ENCODE measurements around the gene INHBE. TPM values are rescaled to one million over a fixed set of nuclear protein-coding genes. Genes with fewer than 3 reads are reported as not detected.

The INHBE gene
- total RNA-seq, 4 donors from 2014 or later = not detected

DNA sequence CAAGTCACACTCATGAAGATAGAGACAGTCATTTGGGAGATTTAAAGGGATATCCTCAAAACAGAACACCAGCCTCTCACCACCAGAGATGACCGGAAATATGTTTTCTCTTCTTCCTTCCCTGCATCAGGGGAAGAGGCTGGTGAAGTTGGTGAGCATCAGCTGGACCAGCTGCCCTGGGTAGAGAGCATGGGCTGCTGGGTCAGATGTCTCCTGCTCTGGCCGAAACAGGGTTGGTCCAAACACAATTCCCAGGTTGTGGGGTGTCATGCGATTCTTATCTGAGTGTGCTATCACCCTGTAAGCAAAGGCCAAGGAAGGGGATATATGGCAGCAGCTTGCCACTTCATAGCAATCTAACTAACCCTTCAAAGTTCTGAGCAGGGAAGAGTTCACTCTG lies 17.3 kb downstream of the INHBE start:
- no peak overlapping the region for H3K4me3 ChIP-seq
- in situ Hi-C loops (cut with MboI; ENCODE audit: low pct_ligation_motif_present in 1 of 4, low pct_unique_long_range_greater_than_20kb in 1 of 4, low sequenced_read_pairs in 3 of 4) (no loop called here), intact Hi-C loops (cut with DNase I; ENCODE audit: low total_unique reads) (no loop called here)
- no peaks in the 10 kb centered on the region for H3K36me3 ChIP-seq
- no peak for DNase-seq
- WGBS, 2 donors (ENCODE audit: low coverage in 1 of 2) = 84 to 100% methylated on average over 2 to 3 of the region's 3 CpGs
- H3K9me3 ChIP-seq = no peaks in the 10 kb centered on the region
- H3K27me3 ChIP-seq = peaks cover 62% of the 10 kb centered on the region
- H3K4me1 ChIP-seq = peaks cover 15 to 33% (median 20%) of the 10 kb centered on the region in 4 donors
- H3K27ac ChIP-seq = no peak overlapping the region
- TF ChIP-seq, protein P1, sequence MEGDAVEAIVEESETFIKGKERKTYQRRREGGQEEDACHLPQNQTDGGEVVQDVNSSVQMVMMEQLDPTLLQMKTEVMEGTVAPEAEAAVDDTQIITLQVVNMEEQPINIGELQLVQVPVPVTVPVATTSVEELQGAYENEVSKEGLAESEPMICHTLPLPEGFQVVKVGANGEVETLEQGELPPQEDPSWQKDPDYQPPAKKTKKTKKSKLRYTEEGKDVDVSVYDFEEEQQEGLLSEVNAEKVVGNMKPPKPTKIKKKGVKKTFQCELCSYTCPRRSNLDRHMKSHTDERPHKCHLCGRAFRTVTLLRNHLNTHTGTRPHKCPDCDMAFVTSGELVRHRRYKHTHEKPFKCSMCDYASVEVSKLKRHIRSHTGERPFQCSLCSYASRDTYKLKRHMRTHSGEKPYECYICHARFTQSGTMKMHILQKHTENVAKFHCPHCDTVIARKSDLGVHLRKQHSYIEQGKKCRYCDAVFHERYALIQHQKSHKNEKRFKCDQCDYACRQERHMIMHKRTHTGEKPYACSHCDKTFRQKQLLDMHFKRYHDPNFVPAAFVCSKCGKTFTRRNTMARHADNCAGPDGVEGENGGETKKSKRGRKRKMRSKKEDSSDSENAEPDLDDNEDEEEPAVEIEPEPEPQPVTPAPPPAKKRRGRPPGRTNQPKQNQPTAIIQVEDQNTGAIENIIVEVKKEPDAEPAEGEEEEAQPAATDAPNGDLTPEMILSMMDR (IDR thresholded peaks at IDR 0.05) = no peak
- TF ChIP-seq POLR2AphosphoS5 (IDR thresholded peaks at IDR 0.05) (no peak), POLR2A (IDR thresholded peaks at IDR 0.05) (no peak), EP300 (IDR thresholded peaks at IDR 0.05; ENCODE audit: low read depth) (no peak)

DNA sequence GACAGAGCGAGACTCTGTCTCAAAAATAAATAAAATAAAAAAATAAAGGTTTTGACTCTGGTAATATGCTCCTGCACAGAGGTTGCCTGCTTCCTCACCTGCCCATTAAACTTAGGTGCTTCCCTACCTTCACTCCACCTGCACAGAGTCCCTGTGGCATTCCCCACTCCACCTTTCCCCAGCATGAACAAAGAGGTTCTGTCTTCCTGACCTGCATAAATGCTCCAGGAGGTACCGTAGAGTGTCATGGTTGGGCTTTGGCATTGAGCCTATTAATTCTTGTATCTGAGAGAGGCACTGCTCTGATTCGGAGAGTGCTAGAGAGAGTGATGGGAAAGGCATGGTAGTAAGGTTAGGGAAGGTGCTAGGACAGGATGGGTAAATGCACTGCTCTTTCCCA lies 18.3 kb downstream of the INHBE start:
- H3K9me3 ChIP-seq = no peaks in the 10 kb centered on the region
- no peak for TF ChIP-seq EP300 (IDR thresholded peaks at IDR 0.05; ENCODE audit: low read depth)
- TF ChIP-seq, protein P1 (IDR thresholded peaks at IDR 0.05) = no peak
- no peak for TF ChIP-seq POLR2A (IDR thresholded peaks at IDR 0.05)
- no peak for TF ChIP-seq POLR2AphosphoS5 (IDR thresholded peaks at IDR 0.05)
- H3K27me3 ChIP-seq = peaks cover 64% of the 10 kb centered on the region
- no peak overlapping the region for H3K4me3 ChIP-seq
- peaks cover 15 to 33% (median 20%) of the 10 kb centered on the region in 4 donors for H3K4me1 ChIP-seq
- H3K36me3 ChIP-seq = no peaks in the 10 kb centered on the region
- intact Hi-C loops (cut with DNase I; ENCODE audit: low total_unique reads) (no loop called here), in situ Hi-C loops (cut with MboI; ENCODE audit: low pct_ligation_motif_present in 1 of 4, low pct_unique_long_range_greater_than_20kb in 1 of 4, low sequenced_read_pairs in 3 of 4) (no loop called here)
- 52 to 61% methylated on average over 2 to 3 of the region's 3 CpGs for WGBS, 2 donors (ENCODE audit: low coverage in 1 of 2)
- DNase-seq = no peak
- H3K27ac ChIP-seq = no peak overlapping the region

DNA sequence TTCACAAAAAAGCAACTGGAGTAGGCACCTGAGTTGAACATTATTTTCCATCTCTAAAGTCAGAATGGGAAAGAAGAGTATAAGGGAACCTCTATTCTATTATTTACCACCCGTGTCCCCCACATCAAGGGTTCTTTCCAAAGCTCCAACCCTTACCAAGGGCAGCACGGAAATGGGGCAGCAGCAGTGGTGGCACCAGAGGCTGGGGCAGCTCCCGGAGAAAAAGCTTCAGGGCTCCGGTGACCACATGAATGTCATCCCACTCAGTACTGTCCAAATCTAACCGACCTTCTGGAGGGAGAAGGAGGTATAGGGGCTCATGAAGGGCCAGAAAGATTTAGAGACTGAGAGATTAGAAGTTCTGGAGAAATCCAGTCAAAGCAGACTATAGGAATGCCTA lies 18.8 kb downstream of the INHBE start:
- Histone ChIP-seq H3K27me3 (peaks cover 64% of the 10 kb centered on the region), H3K9me3 (no peaks in the 10 kb centered on the region), H3K4me1 (peaks cover 15 to 34% (median 20%) of the 10 kb centered on the region in 4 donors), H3K4me3 (no peak overlapping the region), H3K36me3 (no peaks in the 10 kb centered on the region), H3K27ac (no peak overlapping the region)
- TF ChIP-seq POLR2A (IDR thresholded peaks at IDR 0.05) (no peak), POLR2AphosphoS5 (IDR thresholded peaks at IDR 0.05) (no peak), EP300 (IDR thresholded peaks at IDR 0.05; ENCODE audit: low read depth) (no peak)
- TF ChIP-seq, protein P1 (IDR thresholded peaks at IDR 0.05) = no peak
- intact Hi-C loops (cut with DNase I; ENCODE audit: low total_unique reads) (no loop called here), in situ Hi-C loops (cut with MboI; ENCODE audit: low pct_ligation_motif_present in 1 of 4, low pct_unique_long_range_greater_than_20kb in 1 of 4, low sequenced_read_pairs in 3 of 4) (no loop called here)
- WGBS, 2 donors (ENCODE audit: low coverage in 1 of 2) = 87 to 100% methylated on average over 3 to 5 of the region's 5 CpGs
- no peak for DNase-seq

DNA sequence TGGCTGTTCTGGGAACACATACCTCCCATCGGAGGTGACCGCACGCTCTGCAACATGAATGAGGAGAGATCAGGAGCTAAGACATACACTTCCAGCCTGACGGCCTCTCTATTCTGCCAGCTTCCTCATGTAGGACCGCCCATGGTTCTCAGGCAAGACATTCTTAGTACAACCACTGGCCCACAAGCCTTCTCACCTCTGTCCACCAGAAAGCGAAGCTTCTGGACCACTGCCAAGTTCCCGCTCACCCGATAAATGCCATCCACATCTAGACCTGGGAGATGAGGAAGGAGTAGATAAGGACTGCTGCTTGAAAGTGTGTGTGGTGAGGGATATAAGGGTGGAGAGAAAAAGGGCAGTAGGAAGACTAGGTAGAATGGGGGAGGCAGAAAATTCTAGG lies 19.3 kb downstream of the INHBE start:
- TF ChIP-seq, protein P1 (IDR thresholded peaks at IDR 0.05) = no peak
- TF ChIP-seq EP300 (IDR thresholded peaks at IDR 0.05; ENCODE audit: low read depth) (no peak), POLR2AphosphoS5 (IDR thresholded peaks at IDR 0.05) (no peak), POLR2A (IDR thresholded peaks at IDR 0.05) (no peak)
- no peak overlapping the region for H3K4me3 ChIP-seq
- no peak overlapping the region for H3K27ac ChIP-seq
- H3K4me1 ChIP-seq = peaks cover 15 to 39% (median 20%) of the 10 kb centered on the region in 4 donors
- H3K9me3 ChIP-seq = no peaks in the 10 kb centered on the region
- H3K36me3 ChIP-seq = no peaks in the 10 kb centered on the region
- no peak for DNase-seq
- intact Hi-C loops (cut with DNase I; ENCODE audit: low total_unique reads) = no loop called here
- 75% methylated on average over 8 of the region's 8 CpGs; no CpG with 5 or more reads in 1 of the 2 donors for WGBS, 2 donors (ENCODE audit: low coverage in 1 of 2)
- H3K27me3 ChIP-seq = peaks cover 69% of the 10 kb centered on the region
- in situ Hi-C loops (cut with MboI; ENCODE audit: low pct_ligation_motif_present in 1 of 4, low pct_unique_long_range_greater_than_20kb in 1 of 4, low sequenced_read_pairs in 3 of 4) = no loop called here

Measured in transverse colon (tissue), 4 donors.